ENCODE results near the gene BEX2. TPM values are rescaled to one million over a fixed set of nuclear protein-coding genes. Genes with fewer than 3 reads are reported as not detected.
"Not testable (repeated sequence)": the region's sequence is repeated elsewhere in the genome, so short reads cannot be mapped to it uniquely, and the experiment has no call there.

The BEX2 gene
- total RNA-seq (2013), result 0.73 TPM
- polyA plus RNA-seq, result under 1 TPM; 0.22 to 0.75 (median 0.66) TPM
- 0.28 and 0.72 TPM in 2 replicates for polyA minus RNA-seq
- 0.15 to 9.4 (median 0.68) reads per million in 11 experiments for total RNA-seq

- 1% methylated on average over 27 of the region's 52 CpGs for WGBS (ENCODE audit: insufficient coverage)
- Histone ChIP-seq H3K9ac (ENCODE audit: insufficient read depth, low read length, poor library complexity, severe bottlenecking) (peak within 1 kb of the TSS; percentile 51), H3K27ac (ENCODE audit: low read depth in 1 of 2, low read length in 2 of 2) (no peak within 1 kb of the TSS), H3K4me2 (replicated peaks; ENCODE audit: extremely low read depth, low read length, poor library complexity, severe bottlenecking) (peak within 1 kb of the TSS; percentile 71), H3K79me2 (ENCODE audit: insufficient read depth, low read length) (no peaks in the 10 kb centered on the region), H3K4me3 (replicated peaks in 1 of 3; ENCODE audit: low read depth in 2 of 3, low read length in 3 of 3) (peak within 1 kb of the TSS; percentile 34 to 67 (median 41)), H4K20me1 (ENCODE audit: insufficient read depth, low read length) (no peaks in the 10 kb centered on the region), H3K36me3 (replicated peaks in 1 of 2; ENCODE audit: control insufficient read depth in 1 of 2, insufficient read depth in 2 of 2, low read length in 2 of 2) (no peaks in the 10 kb centered on the region), H3K9me3 (replicated peaks in 1 of 2; ENCODE audit: control insufficient read depth in 1 of 2, insufficient read depth in 1 of 2, low read length in 2 of 2) (no peaks in the 10 kb centered on the region), H3K27me3 (ENCODE audit: control insufficient read depth in 2 of 2, insufficient read depth in 2 of 2, low read length in 2 of 2) (peaks cover 2 to 10% of the 10 kb centered on the region in 2 donors), H3K4me1 (ENCODE audit: control insufficient read depth in 1 of 2, insufficient read depth in 2 of 2, low read length in 2 of 2) (peaks cover 7% of the 10 kb centered on the region in 2 donors), H2AFZ (ENCODE audit: insufficient read depth, low read depth, low read length, poor library complexity, severe bottlenecking) (peak within 1 kb of the TSS; percentile 67)
- Mint-ChIP-seq H3K27ac (no peak within 1 kb of the TSS), H3K36me3 (no peaks in the 10 kb centered on the region), H3K9me3 (peaks cover 0 to 6% (median 0%) of the 10 kb centered on the region in 7 donors), H3K4me3 (peak within 1 kb of the TSS; percentile 68 to 81), H3K4me1 (peaks cover 3% of the 10 kb centered on the region), H3K27me3 (ENCODE audit: low read depth in 3 of 3) (peaks cover 6 to 18% (median 17%) of the 10 kb centered on the region in 3 donors)
- TF ChIP-seq CTCF (IDR thresholded peaks at IDR 0.05), result no peak
- intact Hi-C loops (cut with micrococcal nuclease), result no loop called here
- DNase-seq, result peak; percentile 17 to 58 (median 31)
Observed at GRCh38 chrX:103310555-103311398, at the start of gene BEX2. Gene BEX2, minus strand, starts transcription at chrX:103310990. Its CDS starts 1,014 bp downstream, at chrX:103309976.

GRCh38 chrX:103360092-103360491, 49.3 kb upstream of the BEX2 start:
- TF ChIP-seq CTCF (IDR thresholded peaks at IDR 0.05), result no peak
- H3K4me2 ChIP-seq (replicated peaks; ENCODE audit: extremely low read depth, low read length, poor library complexity, severe bottlenecking), result no peak overlapping the region
- H3K9me3 ChIP-seq (replicated peaks in 1 of 2; ENCODE audit: control insufficient read depth in 1 of 2, insufficient read depth in 1 of 2, low read length in 2 of 2), result no peaks in the 10 kb centered on the region
- H3K36me3 ChIP-seq (replicated peaks in 1 of 2; ENCODE audit: control insufficient read depth in 1 of 2, insufficient read depth in 2 of 2, low read length in 2 of 2), result no peaks in the 10 kb centered on the region
- no peak overlapping the region for H3K27ac Mint-ChIP-seq
- no peak overlapping the region for H2AFZ ChIP-seq (ENCODE audit: insufficient read depth, low read depth, low read length, poor library complexity, severe bottlenecking)
- H3K9me3 Mint-ChIP-seq, result peaks cover 0 to 3% (median 0%) of the 10 kb centered on the region in 7 donors
- intact Hi-C loops (cut with micrococcal nuclease), result no loop called here
- H3K27me3 ChIP-seq (ENCODE audit: control insufficient read depth in 2 of 2, insufficient read depth in 2 of 2, low read length in 2 of 2), result no peaks in the 10 kb centered on the region
- H3K4me1 Mint-ChIP-seq, result peaks cover 17% of the 10 kb centered on the region
- H3K27ac ChIP-seq (ENCODE audit: low read depth in 1 of 2, low read length in 2 of 2), result no peak overlapping the region
- peaks cover 0 to 7% (median 0%) of the 10 kb centered on the region in 3 donors for H3K27me3 Mint-ChIP-seq (ENCODE audit: low read depth in 3 of 3)
- H3K79me2 ChIP-seq (ENCODE audit: insufficient read depth, low read length), result no peaks in the 10 kb centered on the region
- H3K4me3 ChIP-seq (replicated peaks in 1 of 3; ENCODE audit: low read depth in 2 of 3, low read length in 3 of 3), result no peak overlapping the region
- no peak overlapping the region for H3K9ac ChIP-seq (ENCODE audit: insufficient read depth, low read length, poor library complexity, severe bottlenecking)
- no peak overlapping the region for H3K4me3 Mint-ChIP-seq
- H4K20me1 ChIP-seq (ENCODE audit: insufficient read depth, low read length), result no peaks in the 10 kb centered on the region
- peaks cover 6% of the 10 kb centered on the region in 2 donors for H3K4me1 ChIP-seq (ENCODE audit: control insufficient read depth in 1 of 2, insufficient read depth in 2 of 2, low read length in 2 of 2)
- DNase-seq, result no peak
- H3K36me3 Mint-ChIP-seq, result no peaks in the 10 kb centered on the region
- no CpG with 5 or more reads among the region's 2 CpGs for WGBS (ENCODE audit: insufficient coverage)

GRCh38 chrX:103359605-103360004, 48.8 kb upstream of the BEX2 start:
- H3K4me1 Mint-ChIP-seq, result peaks cover 17% of the 10 kb centered on the region
- H3K36me3 ChIP-seq (replicated peaks in 1 of 2; ENCODE audit: control insufficient read depth in 1 of 2, insufficient read depth in 2 of 2, low read length in 2 of 2); H3K4me3 ChIP-seq (replicated peaks in 1 of 3; ENCODE audit: low read depth in 2 of 3, low read length in 3 of 3); H2AFZ ChIP-seq (ENCODE audit: insufficient read depth, low read depth, low read length, poor library complexity, severe bottlenecking); H3K27ac Mint-ChIP-seq; H3K4me3 Mint-ChIP-seq; H3K4me2 ChIP-seq (replicated peaks; ENCODE audit: extremely low read depth, low read length, poor library complexity, severe bottlenecking); H3K27ac ChIP-seq (ENCODE audit: low read depth in 1 of 2, low read length in 2 of 2); H3K27me3 ChIP-seq (ENCODE audit: control insufficient read depth in 2 of 2, insufficient read depth in 2 of 2, low read length in 2 of 2); H3K27me3 Mint-ChIP-seq (ENCODE audit: low read depth in 3 of 3); intact Hi-C loops (cut with micrococcal nuclease); H4K20me1 ChIP-seq (ENCODE audit: insufficient read depth, low read length); H3K79me2 ChIP-seq (ENCODE audit: insufficient read depth, low read length); H3K9ac ChIP-seq (ENCODE audit: insufficient read depth, low read length, poor library complexity, severe bottlenecking); H3K36me3 Mint-ChIP-seq; H3K9me3 Mint-ChIP-seq; H3K9me3 ChIP-seq (replicated peaks in 1 of 2; ENCODE audit: control insufficient read depth in 1 of 2, insufficient read depth in 1 of 2, low read length in 2 of 2); DNase-seq; H3K4me1 ChIP-seq (ENCODE audit: control insufficient read depth in 1 of 2, insufficient read depth in 2 of 2, low read length in 2 of 2): not testable (repeated sequence)
- no CpG with 5 or more reads among the region's 3 CpGs for WGBS (ENCODE audit: insufficient coverage)

Data from CD14-positive monocyte (primary cell).